GM13976 (cell line): ENCODE results near the gene TAS2R40.

Source experiments
- DNase-seq: peaks from one replicate; pipeline ENCODE4 v3.0.0; 2012; ENCODE audit warnings: low spot score
- in situ Hi-C: fragments of 300-500 bp; cut with MboI; formaldehyde crosslinking; loops from one replicate; pipeline ENCODE4 v1.12.0; 2022; ENCODE audit warnings: low sequenced_read_pairs, mixed read lengths, inconsistent platforms; ENCODE audit not compliant: unreplicated experiment
- TF ChIP-seq, protein P1 (sequence below): IDR thresholded peaks from 2 replicates; pipeline ENCODE4 v1.5.1; 2012; ENCODE audit warnings: borderline replicate concordance, mild to moderate bottlenecking; ENCODE audit not compliant: insufficient read depth; ENCODE audit errors: extremely low read depth, missing control alignments, control extremely low read depth

The TAS2R40 gene

DNA sequence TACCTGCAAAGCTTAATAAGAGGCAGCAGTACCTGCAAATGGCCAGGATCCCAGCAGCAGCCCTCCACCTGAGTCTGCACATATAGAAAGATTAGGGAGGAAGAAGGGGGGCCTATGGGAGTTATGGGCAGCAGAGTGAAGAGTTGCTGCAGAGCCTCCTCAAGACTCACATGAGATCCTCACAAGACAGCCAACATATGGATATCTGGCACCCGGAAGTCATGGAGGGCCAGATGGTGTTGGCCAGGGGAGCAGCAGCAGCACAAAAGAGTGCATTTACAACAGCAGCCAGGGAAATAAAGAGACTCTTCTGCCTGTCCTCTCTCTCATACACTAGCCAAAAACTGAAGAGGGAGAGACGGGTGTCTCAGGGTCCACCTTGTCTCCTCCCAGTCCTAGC, 4.0 kb upstream of the TAS2R40 start:
- in situ Hi-C loops, result loop anchor here (25.0 kb wide), 1 partner anchor 581 kb away; no protein-coding TSS in a partner anchor
- DNase-seq, result no peak
- TF ChIP-seq, protein P1, sequence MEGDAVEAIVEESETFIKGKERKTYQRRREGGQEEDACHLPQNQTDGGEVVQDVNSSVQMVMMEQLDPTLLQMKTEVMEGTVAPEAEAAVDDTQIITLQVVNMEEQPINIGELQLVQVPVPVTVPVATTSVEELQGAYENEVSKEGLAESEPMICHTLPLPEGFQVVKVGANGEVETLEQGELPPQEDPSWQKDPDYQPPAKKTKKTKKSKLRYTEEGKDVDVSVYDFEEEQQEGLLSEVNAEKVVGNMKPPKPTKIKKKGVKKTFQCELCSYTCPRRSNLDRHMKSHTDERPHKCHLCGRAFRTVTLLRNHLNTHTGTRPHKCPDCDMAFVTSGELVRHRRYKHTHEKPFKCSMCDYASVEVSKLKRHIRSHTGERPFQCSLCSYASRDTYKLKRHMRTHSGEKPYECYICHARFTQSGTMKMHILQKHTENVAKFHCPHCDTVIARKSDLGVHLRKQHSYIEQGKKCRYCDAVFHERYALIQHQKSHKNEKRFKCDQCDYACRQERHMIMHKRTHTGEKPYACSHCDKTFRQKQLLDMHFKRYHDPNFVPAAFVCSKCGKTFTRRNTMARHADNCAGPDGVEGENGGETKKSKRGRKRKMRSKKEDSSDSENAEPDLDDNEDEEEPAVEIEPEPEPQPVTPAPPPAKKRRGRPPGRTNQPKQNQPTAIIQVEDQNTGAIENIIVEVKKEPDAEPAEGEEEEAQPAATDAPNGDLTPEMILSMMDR, result no peak

DNA sequence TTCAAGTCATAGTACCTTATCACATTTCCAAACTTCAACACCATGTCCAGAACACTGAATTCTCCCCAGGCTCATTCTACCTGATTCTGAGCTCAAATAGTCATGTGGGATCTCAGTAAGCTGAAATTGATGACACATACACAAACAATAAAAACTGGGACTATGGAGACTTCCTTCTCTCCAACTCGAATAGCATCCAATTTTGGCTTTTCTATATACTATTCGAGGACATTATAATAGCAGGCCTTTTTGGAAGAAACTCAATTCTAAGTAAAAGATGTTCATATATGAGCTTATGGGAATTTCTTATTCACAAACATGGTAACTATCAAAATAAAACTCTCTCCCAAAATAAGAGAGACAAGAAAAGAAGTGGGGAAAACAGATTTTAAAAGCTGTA, 551 bp upstream of the TAS2R40 start:
- no peak for DNase-seq
- TF ChIP-seq, protein P1, result no peak
- in situ Hi-C loops, result loop anchor here (25.0 kb wide), 1 partner anchor 584 kb away; no protein-coding TSS in a partner anchor

DNA sequence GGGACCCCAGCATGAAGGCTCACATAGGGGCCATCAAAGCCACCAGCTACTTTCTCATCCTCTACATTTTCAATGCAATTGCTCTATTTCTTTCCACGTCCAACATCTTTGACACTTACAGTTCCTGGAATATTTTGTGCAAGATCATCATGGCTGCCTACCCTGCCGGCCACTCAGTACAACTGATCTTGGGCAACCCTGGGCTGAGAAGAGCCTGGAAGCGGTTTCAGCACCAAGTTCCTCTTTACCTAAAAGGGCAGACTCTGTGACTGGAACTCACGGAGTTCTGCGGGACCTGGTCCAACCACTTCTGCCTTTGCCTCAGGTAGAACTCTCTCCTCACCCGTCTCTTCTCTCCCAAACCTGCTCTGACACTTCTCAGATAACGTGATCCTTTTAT, 945 bp downstream of the TAS2R40 start:
- no peak for DNase-seq
- TF ChIP-seq, protein P1, result no peak
- in situ Hi-C loops, result loop anchor here (25.0 kb wide), 1 partner anchor 585 kb away; no protein-coding TSS in a partner anchor

DNA sequence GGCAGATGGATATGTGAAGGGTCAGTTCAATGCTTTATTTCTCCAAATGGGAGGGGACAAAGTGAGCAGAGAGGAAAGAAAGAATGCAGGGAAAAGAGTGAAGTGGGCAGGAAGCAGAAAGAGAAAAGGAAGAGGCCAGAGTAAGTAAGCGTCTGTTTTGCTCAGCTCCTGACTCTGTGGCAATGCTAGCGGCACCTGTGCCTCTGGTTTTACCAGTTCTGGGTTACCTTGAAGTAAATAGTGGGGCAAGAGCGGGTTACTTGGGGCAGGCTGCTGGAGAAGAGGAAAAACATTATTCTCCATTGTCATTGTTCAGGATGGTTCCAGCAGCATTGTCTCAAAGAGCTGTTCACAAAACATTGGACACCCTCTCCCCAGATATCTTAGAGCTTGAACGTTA, 1.9 kb downstream of the TAS2R40 start:
- TF ChIP-seq, protein P1, result no peak
- DNase-seq, result no peak
- in situ Hi-C loops, result loop anchor here (25.0 kb wide), 1 partner anchor 586 kb away; no protein-coding TSS in a partner anchor

DNA sequence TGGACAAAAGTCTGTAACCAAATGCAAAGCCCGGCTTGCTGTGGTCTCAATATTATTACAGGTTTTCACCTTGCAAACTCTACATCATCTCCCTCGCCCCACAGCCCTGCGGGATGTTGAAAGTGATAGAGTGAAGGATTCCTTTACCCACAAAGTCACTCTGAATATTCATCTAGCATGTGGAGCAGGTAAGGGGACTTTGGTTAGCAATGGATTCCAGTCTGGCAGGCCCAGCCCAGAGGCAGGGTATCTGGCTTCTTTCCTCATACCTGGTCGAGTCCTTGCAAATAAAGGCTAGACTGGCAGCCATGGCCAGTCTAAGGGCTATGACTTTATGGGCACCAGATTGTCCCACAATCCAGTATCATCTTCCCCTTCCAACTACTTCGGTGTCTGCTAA, 3.2 kb downstream of the TAS2R40 start:
- in situ Hi-C loops, result loop anchor here (25.0 kb wide), 1 partner anchor 187 kb away; the partner anchor contains the start of gene EPHA1
- no peak for DNase-seq
- TF ChIP-seq, protein P1, result no peak

DNA sequence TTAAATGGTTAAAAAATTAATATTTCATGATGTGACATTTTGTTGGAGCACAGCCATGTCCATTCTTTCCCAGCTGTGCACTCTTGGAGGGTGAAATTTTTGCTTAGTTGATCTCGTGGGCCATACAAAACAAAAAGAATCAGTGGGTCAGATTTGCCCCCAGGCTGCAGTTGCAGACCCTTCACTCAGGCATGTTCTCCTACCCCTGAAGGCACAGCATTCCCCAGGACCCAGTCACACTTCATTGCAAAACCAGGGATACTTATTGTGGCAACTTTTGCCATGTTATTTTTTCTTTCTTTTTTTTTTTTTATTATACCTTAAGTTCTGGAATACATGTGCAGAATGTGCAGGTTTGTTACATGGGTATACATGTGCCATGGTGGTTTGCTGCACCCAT, 6.0 kb downstream of the TAS2R40 start:
- in situ Hi-C loops, result loop anchor here (25.0 kb wide), 1 partner anchor 184 kb away; the partner anchor contains the start of gene EPHA1
- DNase-seq, result no peak
- TF ChIP-seq, protein P1, result no peak
